Esophagus (tissue), 2 donors: ENCODE measurements around the gene RARA. TPM values are rescaled to one million over a fixed set of nuclear protein-coding genes. Genes with fewer than 3 reads are reported as not detected.

ENCODE experiments used
- H3K27ac ChIP-seq, 2 donors: one replicate each; pipeline ENCODE4 v1.5.1; 2013; ENCODE audit warnings: low read depth in 2 of 2, mild to moderate bottlenecking in 2 of 2, inconsistent platforms in 1 of 2, low read length in 1 of 2, moderate library complexity in 1 of 2
- H3K27me3 ChIP-seq, 2 donors: one replicate each; pipeline ENCODE4 v1.6.1; 2013; ENCODE audit warnings: low read length in 2 of 2, control low read depth in 1 of 2, mild to moderate bottlenecking in 1 of 2; ENCODE audit not compliant: insufficient read depth in 2 of 2, control insufficient read depth in 1 of 2
- H3K36me3 ChIP-seq, 2 donors: one replicate each; pipeline ENCODE4 v1.6.1; 2013; ENCODE audit warnings: low read length in 1 of 2; ENCODE audit not compliant: control insufficient read depth in 2 of 2, insufficient read depth in 2 of 2
- H3K4me1 ChIP-seq, 2 donors: one replicate each; pipeline ENCODE4 v1.6.1; 2013; ENCODE audit warnings: low read length in 1 of 2; ENCODE audit not compliant: control insufficient read depth in 2 of 2, insufficient read depth in 2 of 2
- H3K4me3 ChIP-seq, 2 donors: one replicate each; pipeline ENCODE4 v1.5.1; 2013; ENCODE audit warnings: low read length in 2 of 2, mild to moderate bottlenecking in 2 of 2, low read depth in 1 of 2, moderate library complexity in 1 of 2
- H3K9me3 ChIP-seq, 2 donors: one replicate each; pipeline ENCODE4 v1.6.1; 2013; ENCODE audit warnings: mild to moderate bottlenecking in 2 of 2, low read depth in 1 of 2, low read length in 1 of 2, moderate library complexity in 1 of 2; ENCODE audit not compliant: control insufficient read depth in 2 of 2, insufficient read depth in 1 of 2
- WGBS, 2 donors: extraction: QIAGEN DNeasy Blood & Tissue Kit; methylation state at CpG; one replicate each; pipeline ENCODE4 v1.1.7; 2013; 5-methylcytosine and 5-hydroxymethylcytosine counted together
- polyA plus RNA-seq, 2 donors: library from polyadenylated mRNA; stranded (reverse); fragments of 200-250 nt; gene quantifications; one replicate each; pipeline ENCODE4 v1.2.3, GENCODE V29; 2013
- donor health status: healthy with polysubstance abuse.
- donor health status: Bipolar disorder and iron deficiency.

Gene RARA
- polyA plus RNA-seq, 2 donors = 5.2 to 6.6 TPM

DNA sequence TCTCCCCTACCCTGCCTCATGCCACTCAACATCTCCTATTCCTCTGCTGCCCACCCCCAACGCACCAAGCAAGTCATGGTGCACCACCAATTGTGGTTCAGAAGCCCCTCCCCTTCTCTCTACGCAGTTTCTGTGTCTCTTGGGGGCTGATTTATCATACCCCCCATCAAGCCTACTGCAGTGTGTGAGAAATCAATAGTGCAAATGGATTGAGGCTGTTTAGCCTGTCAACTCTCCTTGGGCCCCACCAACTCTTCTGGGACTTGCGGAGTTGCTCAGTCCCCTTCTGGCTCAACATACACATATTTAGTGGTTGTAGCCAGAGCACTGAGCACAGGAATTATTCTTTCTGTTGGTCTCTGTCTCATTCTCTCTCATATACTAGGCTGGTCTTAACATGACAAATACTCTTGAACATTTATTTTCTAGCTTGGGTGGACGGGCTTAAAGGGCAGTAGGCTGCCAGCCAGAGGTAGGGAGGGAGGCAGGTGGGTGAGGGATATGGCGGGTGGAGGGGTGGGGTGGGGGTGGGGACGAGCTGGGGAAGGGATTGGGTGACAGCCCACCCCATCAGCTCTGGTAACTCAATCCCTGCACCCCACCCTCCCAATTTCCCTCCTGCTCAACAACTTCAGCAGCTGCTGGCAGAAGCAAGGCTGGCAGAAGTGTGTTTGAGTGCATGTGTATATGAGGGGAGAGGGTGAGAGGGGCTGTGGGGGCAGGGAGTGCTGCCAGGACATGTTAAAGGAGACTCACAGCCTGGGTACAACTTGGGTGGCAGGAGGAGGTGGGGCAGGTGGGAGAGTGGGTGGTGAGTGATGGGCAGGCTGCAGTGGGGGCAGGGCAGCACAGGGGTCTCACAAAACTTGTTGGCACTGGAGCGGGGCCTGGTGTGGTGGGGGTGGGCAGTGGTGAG lies 4.9 kb downstream of the RARA start:
- Histone ChIP-seq H3K27ac (peak overlapping the region in 1 of 2 donors; percentile 67), H3K27me3 (no peaks in the 10 kb centered on the region), H3K9me3 (no peaks in the 10 kb centered on the region), H3K36me3 (no peaks in the 10 kb centered on the region), H3K4me1 (peaks cover 31 to 61% of the 10 kb centered on the region in 2 donors), H3K4me3 (no peak overlapping the region)
- 55 to 59% methylated on average over 7 of the region's 7 CpGs for WGBS, 2 donors

DNA sequence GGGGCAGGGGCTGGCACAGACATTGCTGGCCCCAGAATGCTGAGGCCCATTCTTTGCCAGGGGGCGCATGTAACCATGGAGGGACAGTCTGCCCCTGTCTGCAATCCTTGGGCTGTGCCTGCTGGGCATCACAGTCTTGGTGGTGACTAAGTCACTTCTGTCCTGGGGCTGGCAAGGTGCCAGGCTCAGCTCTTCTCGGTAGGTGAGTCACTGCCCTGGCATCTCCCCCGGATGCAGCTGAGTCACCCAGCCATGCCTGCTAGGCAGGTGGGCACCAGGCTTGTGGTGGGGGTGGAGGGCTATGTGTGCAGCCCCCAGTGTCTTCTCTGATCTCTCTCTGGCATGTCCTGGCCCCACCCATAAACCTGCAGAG lies 5.6 kb downstream of the RARA start:
- WGBS, 2 donors = 11 to 14% methylated on average over 3 of the region's 3 CpGs
- H3K4me1 ChIP-seq = peaks cover 31 to 59% of the 10 kb centered on the region in 2 donors
- peak overlapping the region in 1 of 2 donors; percentile 67 for H3K27ac ChIP-seq

DNA sequence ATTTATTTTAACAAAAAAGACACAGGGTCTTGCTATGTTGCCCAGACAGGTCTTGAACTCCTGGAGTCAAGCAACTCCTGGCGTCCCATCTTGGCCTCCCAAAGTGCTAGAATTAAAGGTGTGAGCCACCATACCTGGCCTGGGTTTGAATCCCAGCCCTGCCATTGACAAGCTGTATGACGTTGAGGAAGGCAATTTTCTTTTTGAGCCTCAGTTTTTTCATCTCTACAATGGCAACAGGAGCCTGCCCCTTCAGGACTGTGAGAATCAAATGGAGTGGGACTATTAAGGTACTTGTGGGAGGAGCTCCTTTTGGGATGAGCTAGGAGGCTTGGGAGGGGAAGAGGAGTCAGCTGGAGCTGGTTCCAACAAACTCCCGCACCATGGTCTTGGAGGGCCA lies 6.2 kb downstream of the RARA start:
- H3K27ac ChIP-seq = peak overlapping the region in 1 of 2 donors; percentile 47
- no peak overlapping the region for H3K4me3 ChIP-seq
- H3K9me3 ChIP-seq = no peaks in the 10 kb centered on the region
- 77 to 82% methylated on average over 3 of the region's 3 CpGs for WGBS, 2 donors
- H3K4me1 ChIP-seq = peaks cover 31 to 57% of the 10 kb centered on the region in 2 donors
- H3K36me3 ChIP-seq = no peaks in the 10 kb centered on the region
- no peaks in the 10 kb centered on the region for H3K27me3 ChIP-seq

More for the DNA sequence above, 5.6 kb downstream of the RARA start:
- no peaks in the 10 kb centered on the region for H3K9me3 ChIP-seq
- no peak overlapping the region for H3K4me3 ChIP-seq
- no peaks in the 10 kb centered on the region for H3K27me3 ChIP-seq
- H3K36me3 ChIP-seq = no peaks in the 10 kb centered on the region

DNA sequence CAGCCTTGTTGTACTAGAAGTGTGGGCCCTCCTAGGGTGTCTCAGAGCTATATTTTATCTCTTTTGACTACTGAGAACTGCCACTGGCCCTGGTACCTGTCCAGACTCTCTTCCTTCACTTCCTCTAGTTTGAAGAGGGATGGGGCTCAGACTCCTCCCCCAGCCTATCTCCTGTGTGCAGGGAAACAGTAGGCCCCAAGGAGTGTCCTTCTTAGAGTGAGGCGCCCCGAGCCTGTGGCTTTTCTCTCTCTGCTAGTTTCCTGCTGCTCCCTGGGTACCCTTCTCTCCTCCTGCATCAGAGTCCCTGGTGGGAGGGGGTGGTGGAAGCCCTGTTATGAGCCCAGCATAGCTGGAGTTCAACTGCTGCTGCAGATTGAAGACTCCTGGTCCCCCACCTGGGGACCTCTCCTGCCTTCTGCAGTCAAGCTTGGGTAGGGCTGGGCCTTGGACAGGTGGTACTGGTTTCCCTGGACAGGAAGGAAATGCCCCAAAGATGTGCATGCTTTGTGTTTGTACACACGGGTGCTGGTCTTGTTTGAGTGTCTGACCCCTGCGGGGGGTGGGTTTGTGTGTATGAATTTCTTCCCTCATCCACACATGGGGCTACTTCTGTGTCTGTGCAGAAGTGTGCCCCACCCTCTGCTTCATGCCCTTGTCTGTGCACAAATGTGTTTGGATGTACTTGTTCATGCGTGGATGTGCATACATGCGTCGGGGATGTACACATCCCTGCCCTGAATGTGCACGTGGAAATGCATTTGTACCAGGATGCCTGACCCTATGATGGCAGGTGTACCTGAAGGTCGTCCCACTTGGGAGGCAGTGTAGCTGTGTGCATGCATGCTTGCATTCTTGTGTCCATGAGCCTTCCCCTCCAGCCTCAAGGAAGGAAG lies 6.9 kb downstream of the RARA start:
- H3K4me1 ChIP-seq = peaks cover 29 to 60% of the 10 kb centered on the region in 2 donors
- no peak overlapping the region for H3K4me3 ChIP-seq
- no peaks in the 10 kb centered on the region for H3K36me3 ChIP-seq
- H3K27me3 ChIP-seq = no peaks in the 10 kb centered on the region
- H3K9me3 ChIP-seq = no peaks in the 10 kb centered on the region
- H3K27ac ChIP-seq = peak overlapping the region; percentile 12 to 47
- 49 to 53% methylated on average over 9 of the region's 9 CpGs for WGBS, 2 donors

DNA sequence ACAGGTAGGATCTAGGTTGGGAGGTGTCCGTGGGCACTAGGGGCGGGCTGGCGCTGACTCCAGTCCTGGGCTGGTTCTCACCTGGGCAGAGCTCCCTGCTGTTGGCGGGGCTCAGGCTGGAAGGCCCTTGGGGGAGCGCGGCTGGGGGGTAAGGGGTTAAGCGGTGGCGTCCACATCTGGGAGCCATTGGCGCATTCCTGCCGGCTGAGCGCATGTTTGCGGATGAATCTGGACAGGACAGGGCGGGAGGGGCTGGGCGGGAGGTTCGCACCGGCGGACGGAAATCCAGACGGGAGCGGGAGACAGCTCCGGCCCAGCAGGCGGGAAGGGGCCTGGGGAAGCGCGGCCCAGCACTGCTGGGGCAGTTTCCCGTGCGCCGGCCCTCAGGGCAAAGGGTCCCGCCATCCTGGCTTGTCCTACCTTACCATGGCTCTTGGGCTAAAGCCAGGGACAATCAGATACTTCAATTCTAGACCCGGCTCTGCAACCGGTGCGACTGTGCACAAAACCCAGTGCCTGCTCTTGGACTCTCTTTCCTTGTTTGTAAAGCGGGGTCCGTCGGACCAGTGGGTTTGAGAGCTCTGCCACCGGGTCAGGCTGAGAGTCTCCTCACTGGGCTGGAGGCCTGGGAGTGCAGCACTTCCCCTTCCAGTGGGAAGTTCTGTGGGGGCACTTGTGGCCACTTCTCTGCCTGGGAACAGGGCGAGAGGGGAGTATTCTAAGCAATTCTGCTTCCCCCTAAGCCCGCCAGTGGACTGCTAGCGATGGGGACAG lies 7.8 kb downstream of the RARA start:
- Histone ChIP-seq H3K27me3 (no peaks in the 10 kb centered on the region), H3K9me3 (no peaks in the 10 kb centered on the region), H3K36me3 (no peaks in the 10 kb centered on the region), H3K4me1 (peaks cover 30 to 59% of the 10 kb centered on the region in 2 donors), H3K27ac (peak overlapping the region; percentile 89 to 90), H3K4me3 (peak overlapping the region in 1 of 2 donors; percentile 56)
- WGBS, 2 donors = 18 to 22% methylated on average over 36 to 38 of the region's 38 CpGs

DNA sequence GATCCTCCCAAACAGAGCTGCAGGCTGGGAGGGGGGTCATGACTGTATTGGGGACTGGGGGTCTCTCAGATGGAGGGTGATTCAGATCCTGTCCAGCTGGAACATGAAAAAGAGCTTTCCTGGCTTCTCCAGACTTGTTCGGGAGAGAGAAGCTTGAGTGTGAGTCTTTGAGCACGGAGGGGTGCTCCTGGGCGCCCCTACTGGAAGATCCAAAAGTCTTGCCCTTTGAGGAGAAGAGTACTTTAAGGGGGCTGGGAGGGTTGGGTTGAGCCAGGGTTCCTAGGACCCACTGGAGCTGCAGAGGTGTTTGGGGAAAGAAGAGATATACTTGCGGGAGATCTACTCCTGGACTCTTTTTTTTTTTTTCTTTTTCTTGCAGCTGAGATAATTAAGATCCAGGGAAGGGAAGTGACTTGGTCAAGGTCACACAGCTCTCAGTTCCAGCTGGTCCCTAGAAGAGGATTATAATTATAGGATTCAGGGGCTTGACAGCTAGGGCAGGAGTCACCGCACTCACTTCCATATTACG lies 8.4 kb downstream of the RARA start:
- Histone ChIP-seq H3K27ac (peak overlapping the region; percentile 89 to 90), H3K4me1 (peaks cover 26 to 60% of the 10 kb centered on the region in 2 donors), H3K4me3 (peak overlapping the region; percentile 56 to 67), H3K27me3 (no peaks in the 10 kb centered on the region), H3K9me3 (no peaks in the 10 kb centered on the region), H3K36me3 (no peaks in the 10 kb centered on the region)
- WGBS, 2 donors = 4 to 5% methylated on average over 6 of the region's 6 CpGs

DNA sequence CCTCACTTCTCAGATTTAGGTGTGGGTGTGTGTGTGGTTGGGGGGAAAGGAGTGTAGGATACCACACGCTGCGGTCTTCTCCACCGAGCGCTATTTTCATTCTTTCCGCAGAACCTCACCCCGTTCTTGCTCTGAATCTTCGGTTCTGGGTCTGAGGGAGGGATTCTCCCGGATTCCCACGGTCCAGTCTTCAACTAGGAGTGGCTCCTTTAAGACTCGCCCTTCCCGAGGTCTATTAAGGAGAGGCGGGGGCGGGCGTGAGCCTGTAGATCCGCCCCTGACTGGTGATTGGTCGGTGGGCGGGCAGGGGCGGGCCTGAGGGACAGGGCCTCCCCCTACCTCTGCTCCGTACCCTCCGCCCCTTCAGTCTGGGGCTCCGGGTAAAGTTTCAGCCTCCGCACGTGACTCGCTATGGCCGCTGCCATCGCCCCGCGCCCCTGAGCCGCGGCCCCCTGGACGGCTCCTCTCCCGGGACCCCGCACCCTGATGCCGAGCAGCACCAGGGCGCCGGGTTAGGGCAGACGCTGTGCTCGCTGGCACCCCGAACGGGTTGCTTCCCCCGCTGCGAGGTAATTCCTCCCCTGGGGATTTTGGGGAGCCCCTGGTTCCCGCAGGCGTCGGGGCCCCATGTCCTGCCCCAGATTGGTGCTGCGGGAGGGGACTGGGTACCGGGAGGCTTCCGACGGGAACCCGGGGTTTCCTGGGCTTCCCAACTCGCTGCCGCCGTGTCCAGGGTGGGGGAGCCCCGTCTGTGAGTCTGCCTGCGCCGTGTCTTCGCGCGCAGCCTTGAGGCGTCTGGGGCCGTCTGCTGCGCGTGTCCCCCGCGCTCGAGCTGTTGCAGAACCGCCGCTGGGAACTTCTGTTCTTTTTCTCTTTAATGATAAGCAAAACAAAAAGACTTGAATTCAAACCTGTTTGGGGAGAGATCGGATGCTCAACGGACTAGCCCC lies 9.2 kb downstream of the RARA start:
- H3K36me3 ChIP-seq = no peaks in the 10 kb centered on the region
- H3K27ac ChIP-seq = peak overlapping the region; percentile 89 to 90
- H3K9me3 ChIP-seq = no peaks in the 10 kb centered on the region
- WGBS, 2 donors = 0 to 1% methylated on average over 57 to 70 of the region's 70 CpGs
- peaks cover 23 to 61% of the 10 kb centered on the region in 2 donors for H3K4me1 ChIP-seq
- no peaks in the 10 kb centered on the region for H3K27me3 ChIP-seq
- peak overlapping the region; percentile 56 to 67 for H3K4me3 ChIP-seq

DNA sequence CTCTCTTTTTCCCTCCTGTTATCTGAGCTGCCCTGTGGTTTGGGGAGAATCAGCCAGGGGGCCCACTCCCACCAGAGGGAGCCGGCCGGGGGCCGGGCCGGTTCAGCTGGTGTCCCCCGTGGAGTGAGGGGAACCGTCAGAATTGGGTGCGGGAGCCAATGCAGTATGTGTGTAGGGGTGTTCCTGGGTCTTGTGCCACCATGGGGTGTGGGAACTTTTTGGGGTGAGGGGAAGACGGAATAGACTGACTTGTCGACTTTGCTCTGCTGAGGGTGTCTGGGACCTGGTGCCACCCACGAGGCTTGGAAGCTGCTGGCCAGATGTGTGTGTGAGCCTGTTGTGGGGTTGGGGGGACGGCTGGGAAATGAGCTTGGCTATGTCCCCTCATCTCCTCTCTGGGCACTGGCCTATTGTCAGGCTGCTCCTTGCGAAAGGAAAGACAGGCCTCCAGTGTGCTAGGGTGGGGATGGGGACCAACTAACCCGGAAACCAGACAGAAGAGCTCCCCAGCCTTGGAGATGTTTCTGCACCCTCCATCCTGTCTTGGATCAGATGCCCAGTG lies 9.9 kb downstream of the RARA start:
- H3K27me3 ChIP-seq = no peaks in the 10 kb centered on the region
- H3K4me1 ChIP-seq = peaks cover 27 to 64% of the 10 kb centered on the region in 2 donors
- no peaks in the 10 kb centered on the region for H3K36me3 ChIP-seq
- H3K27ac ChIP-seq = peak overlapping the region; percentile 50 to 56
- WGBS, 2 donors = 4 to 6% methylated on average over 13 of the region's 13 CpGs
- H3K9me3 ChIP-seq = no peaks in the 10 kb centered on the region
- H3K4me3 ChIP-seq = peak overlapping the region; percentile 56 to 67
